Stimulated activated CD8-positive, alpha-beta memory T cell treated with anti-CD3 and anti-CD28 coated beads, Interleukin-12 subunit alpha, Interleukin-12 subunit beta, amount 100 ng/mL, for 1 hour (primary cell): ENCODE data around the gene OSBPL10.

ENCODE experiments used
- DNase-seq: peaks from one replicate; pipeline ENCODE4 v3.0.0-alpha.2; 2020; ENCODE audit warnings: low read depth

OSBPL10 gene

GRCh38 chr3:31613654-31614053 lies 367.4 kb downstream of the OSBPL10 start:
- no peak for DNase-seq

DNA sequence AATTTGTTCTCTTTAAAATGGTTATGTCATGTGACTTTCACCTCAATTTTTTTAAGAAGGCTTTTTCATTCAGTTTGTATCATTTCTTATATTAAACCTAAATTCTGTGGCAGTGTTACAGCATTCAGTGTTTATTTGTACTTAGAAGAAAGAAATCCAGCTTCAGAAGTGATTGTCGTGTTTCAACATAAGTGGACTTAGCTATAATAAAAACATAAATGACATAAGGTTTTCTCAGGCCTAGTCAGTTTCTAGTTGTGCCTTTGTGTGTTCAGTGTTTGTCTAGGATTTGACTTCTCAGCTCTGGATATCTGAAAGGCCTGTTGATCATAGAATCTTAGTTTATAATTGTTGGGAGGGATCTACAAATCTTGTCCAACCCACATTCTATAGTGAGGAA lies 367.9 kb downstream of the OSBPL10 start:
- no peak for DNase-seq
